Hematopoietic multipotent progenitor cell treated with erythropoietin and hydrocortisone succinate and interleukin-3 and kit ligand, for 6 days (in vitro differentiated cells): Measurements from ENCODE around the gene CCDC63.

Source experiments
- DNase-seq: peaks from one replicate; pipeline ENCODE4 v3.0.0-alpha.2; 2015

The CCDC63 gene

GRCh38 chr12:110888256-110888991, 41.6 kb downstream of the CCDC63 start:
- DNase-seq, result no peak

DNA sequence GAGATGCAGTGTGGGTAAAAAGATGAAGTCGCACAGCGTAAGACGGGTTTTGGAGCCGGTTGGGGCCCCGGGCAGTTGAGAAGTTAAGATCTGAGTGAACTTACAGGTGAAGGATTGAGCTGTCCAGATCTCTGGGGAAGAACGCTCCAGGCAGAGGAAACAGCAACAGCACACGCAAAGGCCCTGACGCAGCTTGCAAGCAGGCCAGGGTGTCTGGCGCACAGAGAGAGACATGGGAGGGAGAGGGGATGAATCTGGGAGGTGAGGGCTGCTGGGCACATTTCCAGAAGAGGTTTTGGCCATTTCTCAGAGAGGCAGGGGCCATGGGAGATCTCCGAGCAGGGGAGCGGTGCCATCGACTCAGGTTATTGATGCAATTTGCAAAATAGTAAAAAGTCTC, 42.6 kb downstream of the CCDC63 start:
- no peak for DNase-seq

DNA sequence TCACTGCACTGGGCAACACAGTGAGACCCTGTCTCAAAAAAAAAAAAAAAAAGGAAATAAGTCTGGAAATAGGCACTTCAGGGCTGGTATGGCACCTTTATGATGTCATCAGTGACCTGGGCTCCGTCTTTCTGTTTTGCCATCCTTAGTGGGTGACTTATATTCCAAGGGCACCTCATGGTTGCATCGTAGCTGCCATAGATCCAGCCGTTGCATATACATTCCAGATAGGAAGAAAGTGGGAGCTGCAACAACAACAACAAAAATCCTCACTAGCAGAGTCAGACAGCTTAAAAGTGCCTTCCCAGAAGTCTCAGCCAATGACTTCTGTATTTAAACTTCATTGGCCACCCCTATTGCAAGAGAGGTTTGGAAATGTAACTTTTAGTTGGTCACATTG, 47.2 kb downstream of the CCDC63 start:
- DNase-seq, result no peak

DNA sequence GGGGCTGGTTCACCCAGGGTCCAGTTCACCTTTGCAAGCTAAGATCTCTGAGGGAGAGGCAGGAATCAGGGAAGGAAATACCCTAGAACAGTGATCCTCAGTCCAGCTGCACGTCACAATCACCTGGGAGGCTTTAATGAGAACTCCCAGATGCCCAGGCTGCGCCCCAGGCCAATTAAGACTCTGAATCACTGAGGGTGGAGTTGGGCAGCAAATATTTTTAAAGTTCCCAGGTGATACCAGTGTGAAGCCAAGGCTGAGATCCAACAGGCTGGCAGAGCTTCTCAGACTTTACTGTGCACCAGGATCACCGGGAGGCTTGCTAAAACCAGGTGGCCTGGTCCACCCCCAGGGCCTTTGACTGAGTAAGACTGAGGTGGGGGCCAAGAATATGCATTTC, 49.8 kb downstream of the CCDC63 start:
- DNase-seq, result no peak

- DNase-seq, result no peak
These were observed 54.6 kb downstream of the CCDC63 start for GRCh38 chr12:110901401-110901800.

DNA sequence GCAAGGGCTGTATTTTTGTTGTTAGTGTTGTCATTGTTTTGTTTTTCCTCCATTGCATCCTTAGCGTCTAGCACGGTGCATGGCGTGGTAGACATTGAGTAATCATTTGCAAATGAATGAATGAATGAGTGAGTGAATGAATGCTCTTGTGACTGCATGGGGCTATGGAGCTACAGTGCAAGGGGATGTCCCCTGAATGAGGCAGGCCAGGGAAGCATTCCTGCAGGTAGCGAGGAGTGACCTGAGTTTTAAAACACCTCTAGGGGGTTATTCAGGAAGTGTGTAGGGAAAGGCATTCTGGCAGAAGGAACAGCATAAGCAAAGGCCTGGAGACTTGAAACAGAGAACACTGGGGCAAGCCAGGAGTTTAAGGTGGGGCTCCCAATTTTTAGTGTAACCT, 56.7 kb downstream of the CCDC63 start:
- DNase-seq, result no peak

DNA sequence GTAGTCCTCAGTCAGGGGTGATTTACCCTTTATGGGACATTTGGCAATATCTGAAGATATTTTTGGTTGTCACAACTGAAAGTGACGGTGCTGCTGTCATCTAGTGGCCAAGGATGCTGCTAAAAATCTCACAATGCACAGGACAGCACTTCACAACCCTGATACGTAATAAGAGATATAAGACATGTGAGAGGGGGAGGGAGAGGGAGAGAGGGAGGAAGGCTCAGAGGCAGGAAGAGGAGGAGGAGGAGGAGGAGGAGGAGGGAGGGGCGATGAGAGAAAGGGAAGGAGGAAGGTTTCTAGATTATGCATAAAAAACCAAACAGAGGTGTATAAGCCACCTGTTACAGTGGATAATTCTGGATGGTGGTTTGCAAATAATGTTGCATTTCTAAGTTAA, 59.3 kb downstream of the CCDC63 start:
- DNase-seq, result peak; percentile 48

DNA sequence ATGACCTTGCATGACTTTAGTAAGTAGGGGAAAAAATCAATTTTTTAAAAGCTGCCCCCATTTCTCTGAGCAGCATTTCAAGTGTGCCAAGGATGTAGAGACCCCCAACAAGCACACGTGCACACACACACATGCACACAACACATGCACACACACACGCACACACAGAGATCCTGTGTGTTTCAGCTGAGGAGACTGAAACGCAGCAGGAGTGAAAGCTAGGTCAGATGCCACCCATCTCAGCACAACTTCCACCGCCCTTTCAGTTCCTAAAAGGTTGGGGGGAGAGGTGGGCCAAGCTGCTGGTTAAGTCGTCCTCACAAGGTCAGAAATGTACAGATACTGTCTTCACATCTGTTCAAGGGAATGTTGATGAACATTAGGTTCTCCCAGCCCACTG, 59.7 kb downstream of the CCDC63 start:
- DNase-seq, result no peak

- DNase-seq, result no peak
These were observed 60.2 kb downstream of the CCDC63 start for GRCh38 chr12:110906985-110907384.

- no peak for DNase-seq
These were observed 60.8 kb downstream of the CCDC63 start for GRCh38 chr12:110907583-110907982.

- no peak for DNase-seq
These were observed 61.8 kb downstream of the CCDC63 start for GRCh38 chr12:110908377-110909152.

DNA sequence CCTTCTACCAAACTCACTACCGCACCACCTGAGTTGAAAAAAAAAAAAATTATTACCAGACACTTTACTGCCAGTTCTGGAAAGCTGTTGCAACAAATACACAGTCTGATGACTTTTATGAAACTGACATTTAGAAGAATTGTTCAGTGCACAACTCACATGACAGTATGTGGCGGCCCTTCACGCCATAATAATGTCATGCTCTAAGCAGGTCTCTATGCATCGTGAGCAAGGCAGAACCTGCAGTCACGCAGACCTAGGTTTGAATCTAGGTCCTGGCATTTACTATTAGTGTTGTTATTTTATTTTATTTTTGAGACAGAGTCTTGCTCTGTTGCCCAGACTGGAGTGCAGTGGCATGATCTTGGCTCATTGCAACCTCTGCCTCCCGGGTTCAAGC, 65.5 kb downstream of the CCDC63 start:
- no peak for DNase-seq

GRCh38 chr12:110913119-110914056, 66.6 kb downstream of the CCDC63 start:
- DNase-seq, result peak; percentile 38

DNA sequence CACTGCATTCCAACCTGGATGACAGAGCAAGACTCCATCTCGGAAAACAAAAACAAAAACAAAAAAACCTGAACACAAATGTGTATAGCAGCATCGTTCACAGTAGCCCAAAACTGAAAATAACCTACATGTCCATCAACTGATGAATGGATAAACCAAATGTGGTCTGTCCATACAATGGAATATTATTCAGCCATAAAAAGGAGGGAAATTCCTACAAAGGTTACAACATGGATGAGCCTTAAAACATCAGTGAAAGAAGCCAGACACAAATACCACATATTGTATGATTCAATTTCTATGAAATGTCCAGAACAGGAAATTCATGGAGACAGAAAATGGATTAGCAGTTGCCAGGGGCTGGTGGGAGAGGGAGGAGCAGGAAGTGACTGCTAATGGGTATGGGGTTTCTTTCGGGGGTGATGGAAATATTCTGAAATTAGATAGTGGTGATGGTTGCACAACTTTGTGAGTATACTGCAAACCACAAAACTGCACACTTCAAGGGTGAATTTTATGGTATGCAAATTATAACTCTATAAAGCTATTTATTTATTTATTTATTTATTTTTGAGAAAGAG, 69.6 kb downstream of the CCDC63 start:
- no peak for DNase-seq

- DNase-seq, result no peak
These were observed 70.7 kb downstream of the CCDC63 start for GRCh38 chr12:110917467-110917866.

DNA sequence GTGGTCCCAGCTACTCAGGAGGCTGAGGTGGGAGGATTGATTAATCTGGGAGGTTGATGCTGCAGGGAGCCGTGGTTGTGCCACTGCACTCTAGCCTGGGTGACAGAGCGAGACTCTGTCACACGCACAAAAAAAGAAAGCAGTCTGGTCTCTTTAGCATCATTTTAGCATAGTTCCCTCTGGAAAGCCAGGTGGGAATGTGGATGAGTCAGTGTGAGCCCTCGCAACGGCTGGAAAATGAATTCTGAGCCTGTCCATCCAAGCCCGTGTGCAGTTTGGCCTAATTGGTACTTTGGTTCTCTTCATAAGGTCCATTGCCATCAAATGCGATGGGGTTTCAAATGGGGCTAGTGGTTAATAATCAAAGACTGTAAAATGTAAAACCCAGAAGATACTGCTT, 71.2 kb downstream of the CCDC63 start:
- DNase-seq, result no peak

- DNase-seq, result no peak
These were observed 72.9 kb downstream of the CCDC63 start for GRCh38 chr12:110919720-110920119.

GRCh38 chr12:110920324-110920910, 73.6 kb downstream of the CCDC63 start, which contains the start of gene MYL2:
MYL2 (minus strand) TSS chr12:110920579; CDS start chr12:110920529, 50 bp downstream.
- DNase-seq, result no peak

GRCh38 chr12:110921262-110921661, 74.5 kb downstream of the CCDC63 start:
- no peak for DNase-seq

GRCh38 chr12:110922652-110923051, 75.9 kb downstream of the CCDC63 start:
- DNase-seq, result no peak

DNA sequence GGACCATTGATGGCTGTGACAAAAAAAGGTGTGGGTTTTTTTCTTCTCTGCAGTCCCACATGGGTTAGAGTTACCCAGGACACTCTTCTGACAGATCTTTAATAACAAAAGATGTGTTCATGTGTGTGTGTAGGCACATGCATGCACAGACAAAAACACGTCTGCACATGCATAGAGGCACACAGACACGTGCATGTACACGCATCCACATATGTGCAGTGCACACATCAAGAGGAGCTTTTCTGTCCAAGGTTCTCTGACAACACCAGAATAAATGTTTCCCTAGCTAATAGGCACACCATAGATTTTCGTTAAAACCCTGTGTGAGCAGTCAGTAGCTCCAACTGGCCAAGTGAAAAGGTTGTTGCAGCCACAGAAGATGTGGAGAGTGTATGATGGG, 76.4 kb downstream of the CCDC63 start:
- no peak for DNase-seq

GRCh38 chr12:110923692-110924334, 77.0 kb downstream of the CCDC63 start:
- DNase-seq, result no peak
